Activated naive CD4-positive, alpha-beta T cell treated with anti-CD3 and anti-CD28 coated beads, Interleukin-2, amount 50 U/mL, for 24 hours (primary cell): Measurements from ENCODE around the gene DPEP3.
"Not testable (repeated sequence)": the region's sequence is repeated elsewhere in the genome, so short reads cannot be mapped to it uniquely, and the experiment has no call there.

Experiments used
- H3K27ac Mint-ChIP-seq: one replicate; pipeline ENCODE4 v1.8.0; 2021; ENCODE audit warnings: mild to moderate bottlenecking, mixed read lengths
- H3K27me3 Mint-ChIP-seq: one replicate; pipeline ENCODE4 v1.8.0; 2021; ENCODE audit warnings: mixed read lengths
- H3K36me3 Mint-ChIP-seq: one replicate; pipeline ENCODE4 v1.8.0; 2021; ENCODE audit warnings: mixed read lengths
- H3K4me1 Mint-ChIP-seq: one replicate; pipeline ENCODE4 v1.8.0; 2021; ENCODE audit warnings: mixed read lengths
- H3K4me3 Mint-ChIP-seq: one replicate; pipeline ENCODE4 v1.8.0; 2021; ENCODE audit warnings: mild to moderate bottlenecking, mixed read lengths
- H3K9me3 Mint-ChIP-seq: one replicate; pipeline ENCODE4 v1.8.0; 2021; ENCODE audit warnings: mixed read lengths

Gene DPEP3

DNA sequence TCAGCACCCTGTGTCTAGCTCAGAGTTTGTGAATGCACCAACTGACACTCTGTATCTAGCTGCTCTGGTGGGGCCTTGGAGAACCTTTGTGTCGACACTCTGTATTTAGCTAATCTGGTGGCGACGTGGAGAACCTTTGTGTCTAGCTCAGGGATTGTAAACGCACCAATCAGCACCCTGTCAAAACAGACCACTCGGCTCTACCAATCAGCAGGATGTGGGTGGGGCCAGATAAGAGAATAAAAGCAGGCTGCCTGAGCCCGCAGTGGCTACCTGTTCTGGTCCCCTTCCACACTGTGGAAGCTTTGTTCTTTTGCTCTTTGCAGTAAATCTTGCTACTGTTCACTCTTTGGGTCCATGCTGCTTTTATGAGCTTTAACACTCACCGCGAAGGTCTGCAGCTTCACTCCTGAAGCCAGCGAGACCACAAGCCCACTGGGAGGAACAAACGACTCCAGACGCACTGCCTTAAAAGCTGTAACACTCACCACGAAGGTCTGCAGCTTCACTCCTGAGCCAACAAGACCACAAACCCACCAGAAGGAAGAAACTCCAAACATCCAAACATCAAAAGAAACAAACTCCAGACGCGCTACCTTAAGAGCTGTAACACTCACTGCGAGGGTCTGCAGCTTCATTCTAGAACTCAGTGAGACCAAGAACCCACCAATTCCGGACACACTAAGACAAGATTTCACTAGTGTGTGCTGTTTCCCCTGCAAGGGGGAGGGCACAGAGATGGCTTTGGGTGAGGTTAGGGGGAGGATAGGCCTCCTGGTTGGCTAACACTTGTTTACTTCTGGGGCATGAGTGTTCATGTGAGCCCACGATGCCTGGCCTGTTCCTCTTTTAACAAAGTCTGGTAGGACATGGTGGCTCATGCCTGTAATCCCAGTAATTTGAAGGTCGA lies 18.7 kb upstream of the DPEP3 start, which contains the start of gene DPEP2:
Gene DPEP2 (minus strand): TSS at position 706 of the 910 bp plus-strand sequence. CDS start 6,272 bp downstream, outside the sequence.
- H3K36me3 Mint-ChIP-seq, H3K9me3 Mint-ChIP-seq: not testable (repeated sequence)
- H3K4me1 Mint-ChIP-seq = peaks cover 68% of the 10 kb centered on the region

DNA sequence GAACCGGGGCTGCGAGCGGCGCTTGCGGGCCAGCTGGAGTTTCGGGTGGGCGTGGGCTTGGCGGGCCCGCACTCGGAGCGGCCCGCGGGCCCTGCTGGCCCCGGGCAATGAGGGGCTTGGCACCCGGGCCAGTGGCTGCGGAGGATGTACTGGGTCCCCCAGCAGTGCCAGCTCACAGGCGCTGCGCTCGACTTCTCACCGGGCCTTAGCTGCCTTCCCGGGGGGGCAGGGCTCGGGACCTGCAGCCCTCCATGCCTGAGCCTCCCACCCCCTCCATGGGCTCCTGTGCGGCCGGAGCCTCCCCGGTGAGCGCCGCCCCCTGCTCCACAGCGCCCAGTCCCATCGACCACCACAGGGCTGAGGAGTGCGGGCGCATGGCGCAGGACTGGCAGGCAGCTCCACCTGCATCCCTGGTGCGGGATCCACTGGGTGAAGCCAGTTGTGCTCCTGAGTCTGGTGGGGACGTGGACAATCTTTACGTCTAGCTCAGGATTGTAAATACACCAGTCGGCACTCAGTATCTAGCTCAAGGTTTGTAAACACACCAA lies 18.0 kb upstream of the DPEP3 start:
- H3K27me3 Mint-ChIP-seq, H3K9me3 Mint-ChIP-seq, H3K36me3 Mint-ChIP-seq: not testable (repeated sequence)
- peak overlapping the region; percentile 89 for H3K27ac Mint-ChIP-seq
- peaks cover 75% of the 10 kb centered on the region for H3K4me1 Mint-ChIP-seq
- peak overlapping the region; percentile 87 for H3K4me3 Mint-ChIP-seq

More for the DNA sequence above, 18.7 kb upstream of the DPEP3 start, which contains the start of gene DPEP2:
- Mint-ChIP-seq H3K27ac (peak within 1 kb of the TSS; percentile 89), H3K4me3 (peak within 1 kb of the TSS; percentile 87)
- not testable (repeated sequence) for H3K27me3 Mint-ChIP-seq

DNA sequence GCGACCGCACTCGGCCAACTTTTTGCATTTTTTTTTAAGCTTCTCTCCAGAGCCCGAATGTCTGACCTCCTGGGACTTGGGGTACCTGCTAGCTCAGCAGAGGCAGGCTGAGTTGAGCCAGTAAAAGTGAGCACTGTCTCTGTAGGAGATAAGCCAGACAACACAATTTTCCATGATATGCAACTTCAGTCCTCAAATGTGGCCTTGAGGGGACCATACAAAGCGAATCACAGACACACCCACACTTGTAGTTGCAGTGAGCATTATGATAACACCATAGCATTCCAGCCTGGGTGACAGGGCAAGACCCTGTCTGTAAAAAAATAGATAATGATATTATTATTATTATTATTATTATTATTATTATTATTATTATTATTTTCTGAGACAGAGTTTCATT lies 16.4 kb upstream of the DPEP3 start:
- Mint-ChIP-seq H3K27me3 (no peaks in the 10 kb centered on the region), H3K4me1 (peaks cover 72% of the 10 kb centered on the region), H3K4me3 (peak overlapping the region; percentile 23), H3K27ac (peak overlapping the region; percentile 12), H3K36me3 (peaks cover 2% of the 10 kb centered on the region), H3K9me3 (no peaks in the 10 kb centered on the region)

- H3K36me3 Mint-ChIP-seq = peaks cover 2% of the 10 kb centered on the region
- H3K27ac Mint-ChIP-seq = peak overlapping the region; percentile 67
- no peaks in the 10 kb centered on the region for H3K9me3 Mint-ChIP-seq
- H3K4me1 Mint-ChIP-seq = peaks cover 63% of the 10 kb centered on the region
- H3K4me3 Mint-ChIP-seq = no peak overlapping the region
- H3K27me3 Mint-ChIP-seq = no peaks in the 10 kb centered on the region
Measured at GRCh38 chr16:67995423-67995822, 15.1 kb upstream of the DPEP3 start.

DNA sequence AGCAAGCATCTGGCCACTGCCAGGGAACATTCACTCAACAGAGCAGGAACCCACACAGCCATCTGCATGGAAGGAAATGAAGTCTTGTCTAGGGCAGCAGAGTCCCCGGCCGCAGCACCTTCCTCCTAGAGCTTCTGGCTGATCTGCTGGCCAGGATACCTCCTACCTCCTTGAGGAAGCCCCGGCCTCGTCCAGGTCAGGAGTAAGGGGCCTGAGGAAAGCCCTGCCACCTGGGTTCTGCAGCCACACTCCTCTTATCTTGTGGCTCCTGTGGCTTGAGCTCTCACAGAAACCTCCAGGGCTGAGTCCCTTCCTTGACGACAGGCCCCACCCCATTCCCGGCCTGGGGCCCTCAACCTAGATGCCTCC lies 13.7 kb upstream of the DPEP3 start:
- Mint-ChIP-seq H3K4me3 (peak overlapping the region; percentile 83), H3K4me1 (peaks cover 49% of the 10 kb centered on the region), H3K27ac (peak overlapping the region; percentile 88)
- H3K9me3 Mint-ChIP-seq, H3K36me3 Mint-ChIP-seq, H3K27me3 Mint-ChIP-seq: not testable (repeated sequence)

GRCh38 chr16:67993207-67994039 lies 13.1 kb upstream of the DPEP3 start:
- H3K27me3 Mint-ChIP-seq = no peaks in the 10 kb centered on the region
- peaks cover 44% of the 10 kb centered on the region for H3K4me1 Mint-ChIP-seq

DNA sequence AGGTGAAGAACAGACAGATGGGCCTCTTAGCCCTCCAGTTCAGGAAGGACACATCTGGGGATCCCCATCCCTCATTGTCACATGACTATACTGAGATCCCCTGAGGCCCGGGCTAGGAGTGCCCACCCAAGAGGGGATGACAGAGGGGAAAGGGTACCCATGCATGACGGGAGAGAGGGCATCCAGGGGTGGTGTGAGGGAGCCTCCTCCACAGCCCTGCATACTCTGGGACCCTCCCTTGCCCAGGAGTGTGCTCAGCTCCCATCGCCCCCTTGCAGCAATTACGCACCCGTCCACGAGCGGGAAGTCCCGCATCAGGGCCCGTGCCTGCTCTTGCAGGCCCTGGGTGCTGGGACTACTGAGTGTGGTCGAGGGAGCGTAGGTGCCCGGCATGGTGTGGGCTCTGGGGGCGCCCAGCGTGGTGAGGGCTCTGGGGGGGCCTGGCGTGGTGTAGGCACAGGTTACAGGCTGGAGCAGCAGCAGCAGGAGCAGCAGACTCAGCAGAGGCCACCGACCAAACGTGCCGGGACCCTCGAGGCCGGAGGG lies 12.4 kb upstream of the DPEP3 start:
- no peak overlapping the region for H3K4me3 Mint-ChIP-seq

More at GRCh38 chr16:67993207-67994039, 13.1 kb upstream of the DPEP3 start:
- Mint-ChIP-seq H3K9me3 (no peaks in the 10 kb centered on the region), H3K4me3 (peak overlapping the region; percentile 83), H3K36me3 (peaks cover 2% of the 10 kb centered on the region), H3K27ac (peak overlapping the region; percentile 88)

GRCh38 chr16:67990018-67990386 lies 9.7 kb upstream of the DPEP3 start:
- Mint-ChIP-seq H3K27ac (no peak overlapping the region), H3K4me3 (no peak overlapping the region), H3K27me3 (no peaks in the 10 kb centered on the region), H3K9me3 (no peaks in the 10 kb centered on the region), H3K4me1 (peaks cover 26% of the 10 kb centered on the region), H3K36me3 (no peaks in the 10 kb centered on the region)

More for the DNA sequence above, 12.4 kb upstream of the DPEP3 start:
- Mint-ChIP-seq H3K36me3 (peaks cover 2% of the 10 kb centered on the region), H3K27me3 (no peaks in the 10 kb centered on the region), H3K27ac (peak overlapping the region; percentile 30), H3K4me1 (peaks cover 44% of the 10 kb centered on the region), H3K9me3 (no peaks in the 10 kb centered on the region)

DNA sequence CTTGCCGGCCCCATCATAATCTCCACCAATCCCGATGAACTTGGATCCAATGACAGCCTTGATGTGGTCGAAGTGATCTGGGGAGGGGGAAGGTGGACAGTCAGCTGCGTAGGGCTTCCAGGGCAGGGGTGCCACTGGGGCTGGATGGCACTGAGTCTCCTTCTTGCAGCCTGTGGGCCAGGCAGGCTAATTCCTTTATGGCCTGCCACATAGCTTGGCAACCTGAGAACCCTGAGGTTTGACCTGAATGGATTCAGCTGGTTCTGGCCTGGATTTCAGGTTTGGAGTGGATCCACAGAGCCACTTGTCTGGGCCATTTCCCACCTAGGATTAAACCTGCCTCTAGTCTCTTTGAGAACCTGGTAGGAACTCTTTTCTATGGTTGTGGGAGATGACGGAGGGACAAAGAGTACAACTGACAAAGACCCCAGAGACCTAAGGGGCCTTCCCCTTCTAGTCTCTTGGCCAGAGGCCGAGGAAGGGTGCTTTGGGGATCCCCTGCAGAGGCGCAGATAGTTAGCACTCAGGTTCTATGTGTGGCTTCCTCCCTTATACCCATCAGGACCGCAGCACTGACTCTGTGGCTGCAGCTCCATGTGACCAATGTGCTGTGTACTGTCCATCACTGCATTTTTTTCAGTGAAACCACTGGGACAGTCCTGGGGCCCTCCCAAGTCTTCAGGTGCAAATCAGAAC lies 9.2 kb upstream of the DPEP3 start:
- H3K27me3 Mint-ChIP-seq = no peaks in the 10 kb centered on the region
- no peaks in the 10 kb centered on the region for H3K9me3 Mint-ChIP-seq
- no peak overlapping the region for H3K4me3 Mint-ChIP-seq
- peaks cover 26% of the 10 kb centered on the region for H3K4me1 Mint-ChIP-seq
- no peaks in the 10 kb centered on the region for H3K36me3 Mint-ChIP-seq
- peak overlapping the region; percentile 12 for H3K27ac Mint-ChIP-seq

DNA sequence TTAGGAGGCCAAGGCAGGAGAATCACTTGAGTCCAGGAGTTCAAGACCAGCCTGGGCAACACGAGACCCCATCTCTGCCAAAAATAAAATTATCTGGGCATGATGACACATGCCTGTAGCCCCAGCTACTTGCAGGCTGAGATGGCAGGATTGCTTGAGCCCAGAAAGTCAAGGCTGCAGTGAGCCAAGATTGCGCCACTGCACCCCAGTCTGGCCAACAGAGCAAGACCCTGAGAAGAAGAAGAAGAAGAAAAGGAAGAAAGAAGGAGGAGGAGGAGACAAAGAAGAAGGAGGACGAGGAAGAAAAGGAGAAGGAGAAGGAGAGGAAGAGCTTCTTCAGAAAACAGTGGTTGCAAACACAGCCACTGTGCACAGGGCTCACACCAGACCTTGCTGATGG lies 8.4 kb upstream of the DPEP3 start:
- H3K36me3 Mint-ChIP-seq = no peaks in the 10 kb centered on the region
- no peak overlapping the region for H3K4me3 Mint-ChIP-seq
- peak overlapping the region; percentile 89 for H3K27ac Mint-ChIP-seq
- no peaks in the 10 kb centered on the region for H3K27me3 Mint-ChIP-seq
- H3K9me3 Mint-ChIP-seq = no peaks in the 10 kb centered on the region
- peaks cover 27% of the 10 kb centered on the region for H3K4me1 Mint-ChIP-seq

DNA sequence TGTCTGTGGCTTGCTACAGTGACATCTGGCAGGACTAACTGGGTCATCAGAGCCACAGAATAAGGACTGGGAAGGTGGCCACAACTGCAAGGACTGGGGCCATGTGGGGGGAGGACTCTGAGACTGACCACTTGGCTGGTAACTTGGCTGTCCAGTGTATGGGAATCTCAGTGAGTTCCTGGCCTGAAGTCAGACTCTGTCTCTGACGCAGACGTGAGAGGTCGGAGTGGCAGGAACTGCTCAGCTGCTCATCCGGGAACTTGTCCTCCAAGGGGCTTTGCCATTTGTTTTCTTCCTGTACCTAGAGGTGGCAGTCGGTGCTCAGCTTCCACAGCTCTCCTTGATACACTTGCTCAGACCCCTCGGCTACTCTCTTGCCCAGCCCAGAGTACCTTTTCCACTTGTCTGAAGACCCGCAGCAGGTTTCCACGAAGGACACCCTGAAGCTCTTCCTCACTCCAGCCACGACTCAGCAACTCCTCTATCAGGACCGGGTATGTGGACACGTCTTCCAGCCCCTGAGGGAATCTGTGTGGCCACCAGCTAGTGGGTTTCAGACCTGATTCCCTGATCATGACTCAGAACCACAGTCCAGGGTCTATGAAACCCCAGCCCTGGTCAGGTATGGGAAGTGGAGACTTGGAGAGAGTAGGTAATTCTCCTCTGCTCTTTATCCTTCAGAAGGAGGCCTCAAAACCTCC lies 7.3 kb upstream of the DPEP3 start:
- H3K27ac Mint-ChIP-seq = peak overlapping the region; percentile 88
- no peaks in the 10 kb centered on the region for H3K9me3 Mint-ChIP-seq
- H3K36me3 Mint-ChIP-seq = no peaks in the 10 kb centered on the region
- no peaks in the 10 kb centered on the region for H3K27me3 Mint-ChIP-seq
- no peak overlapping the region for H3K4me3 Mint-ChIP-seq
- peaks cover 31% of the 10 kb centered on the region for H3K4me1 Mint-ChIP-seq

- Mint-ChIP-seq H3K27ac (no peak overlapping the region), H3K4me3 (no peak overlapping the region)
Measured at GRCh38 chr16:67986949-67987348, 6.7 kb upstream of the DPEP3 start.

GRCh38 chr16:67982011-67982696 lies 1.9 kb upstream of the DPEP3 start:
- peaks cover 20% of the 10 kb centered on the region for H3K4me1 Mint-ChIP-seq
- H3K27me3 Mint-ChIP-seq = no peaks in the 10 kb centered on the region
- no peaks in the 10 kb centered on the region for H3K36me3 Mint-ChIP-seq
- no peak overlapping the region for H3K4me3 Mint-ChIP-seq
- no peaks in the 10 kb centered on the region for H3K9me3 Mint-ChIP-seq
- no peak overlapping the region for H3K27ac Mint-ChIP-seq

More at GRCh38 chr16:67986949-67987348, 6.7 kb upstream of the DPEP3 start:
- Mint-ChIP-seq H3K9me3 (no peaks in the 10 kb centered on the region), H3K27me3 (no peaks in the 10 kb centered on the region), H3K36me3 (no peaks in the 10 kb centered on the region), H3K4me1 (peaks cover 27% of the 10 kb centered on the region)
